ENCODE data around the gene OTOS. TPM values are rescaled to one million over a fixed set of nuclear protein-coding genes. Genes with fewer than 3 reads are reported as not detected.

OTOS gene
- total and polyA plus RNA-seq, 9 of the 15 experiments (the other 6 are each of a cell fraction or from before 2014, with no cell fraction given): not detected

- no peak overlapping the region for H3K9ac ChIP-seq (ENCODE audit: insufficient read depth in 1 of 2, low read depth in 2 of 2, low read length in 2 of 2)
- H3K4me2 ChIP-seq (ENCODE audit: insufficient read depth, low read length): no peak overlapping the region
- no peaks in the 10 kb centered on the region for H3K36me3 ChIP-seq (ENCODE audit: control insufficient read depth, insufficient read depth, low read length)
- peaks cover 7 to 20% of the 10 kb centered on the region in 2 experiments; a peak in 3 of 5 replicates for H3K27me3 ChIP-seq (ENCODE audit: control insufficient read depth in 2 of 2, insufficient read depth in 2 of 2, low read length in 2 of 2)
- H4K20me1 ChIP-seq (replicated peaks; ENCODE audit: control insufficient read depth, insufficient read depth, low read length): no peaks in the 10 kb centered on the region
- H3K79me2 ChIP-seq (ENCODE audit: control insufficient read depth, insufficient read depth, low read length): no peaks in the 10 kb centered on the region
- no peaks in the 10 kb centered on the region for H3K9me1 ChIP-seq (ENCODE audit: control insufficient read depth, insufficient read depth, low read length)
- intact Hi-C loops (cut with micrococcal nuclease): no loop called here
- no TSS peak for BruUV-seq (replicated peaks)
- H3K9me3 ChIP-seq (replicated peaks; ENCODE audit: control insufficient read depth, insufficient read depth, low read depth, low read length): no peaks in the 10 kb centered on the region
- FAIRE-seq (no peak), ATAC-seq (no peak), DNase-seq (ENCODE audit: extremely low read depth in 1 of 4, low spot score in 3 of 4) (no peak)
- ChIA-PET CTCF (ENCODE audit: low intra/inter-chr PET ratio) (no interaction called here), POLR2A (interaction anchor here (0.5 kb wide), 1 partner anchor 21 kb away, joined by 3 read pairs; no protein-coding TSS in a partner anchor)
- no peak overlapping the region for H3K27ac ChIP-seq (ENCODE audit: extremely low read depth, low read depth, low read length)
- TF ChIP-seq FOXP4 (CRISPR knock-in tag; IDR thresholded peaks at IDR 0.05; ENCODE audit: borderline replicate concordance) (no peak), ZNF609 (CRISPR knock-in tag; IDR thresholded peaks at IDR 0.05; ENCODE audit: borderline replicate concordance) (no peak), EGR1 (conservative IDR thresholded peaks at IDR 0.05) (no peak), JUN (IDR thresholded peaks at IDR 0.05; ENCODE audit: borderline replicate concordance, low read depth, low read length) (no peak), JUN (CRISPR knock-in tag; IDR thresholded peaks at IDR 0.05; ENCODE audit: borderline replicate concordance) (no peak), ZNF764 (CRISPR knock-in tag; IDR thresholded peaks at IDR 0.05; ENCODE audit: low read depth) (no peak), ZBTB26 (CRISPR knock-in tag; IDR thresholded peaks at IDR 0.05) (no peak)
- H3K4me1 ChIP-seq (replicated peaks in 1 of 2; ENCODE audit: control insufficient read depth in 2 of 2, insufficient read depth in 2 of 2, low read length in 2 of 2): no peaks in the 10 kb centered on the region
- no peak overlapping the region for H3K4me3 ChIP-seq
- in situ Hi-C loops (cut with MboI): no loop called here
- 2% methylated on average over 22 of the region's 43 CpGs for WGBS (ENCODE audit: insufficient coverage, low coverage, missing lambda C conversion rate)
- H2AFZ ChIP-seq (ENCODE audit: low read depth, low read length): no peak overlapping the region
These were observed 44.6 kb downstream of the OTOS start for GRCh38 chr2:240095556-240096523.
